Kidney glomerular epithelial cell (primary cell): ENCODE results near the gene HDAC10.
A peak's percentile ranks its signal among the peaks of the same experiment; 100 is the strongest.

Source experiments
- DNase-seq: peaks from one replicate; lab custom pipeline; 2025; lab: John Stamatoyannopoulos, UW

Gene HDAC10

GRCh38 chr22:50270666-50271394 lies 19.8 kb upstream of the HDAC10 start:
- peak; percentile 54 for DNase-seq

- DNase-seq, result peak; percentile 54
Measured at GRCh38 chr22:50269970-50270665, 19.1 kb upstream of the HDAC10 start, which contains the start of gene MAPK11. Gene MAPK11, minus strand, starts transcription at chr22:50270380. Its CDS starts 88 bp downstream, at chr22:50270292.

- DNase-seq, result no peak
Measured at GRCh38 chr22:50269573-50269969, 18.5 kb upstream of the HDAC10 start.

GRCh38 chr22:50268655-50269113 lies 17.6 kb upstream of the HDAC10 start:
- no peak for DNase-seq

GRCh38 chr22:50267591-50268390 lies 16.7 kb upstream of the HDAC10 start:
- no peak for DNase-seq

- no peak for DNase-seq
Measured at GRCh38 chr22:50266994-50267393, 15.9 kb upstream of the HDAC10 start.

GRCh38 chr22:50264946-50265669 lies 14.0 kb upstream of the HDAC10 start:
- DNase-seq, result no peak

GRCh38 chr22:50264104-50264745 lies 13.2 kb upstream of the HDAC10 start:
- no peak for DNase-seq

GRCh38 chr22:50262973-50263617 lies 12.0 kb upstream of the HDAC10 start:
- DNase-seq, result no peak

- no peak for DNase-seq
Measured at GRCh38 chr22:50262460-50262911, 11.4 kb upstream of the HDAC10 start.

- DNase-seq, result no peak
Measured at GRCh38 chr22:50261615-50262459, 10.8 kb upstream of the HDAC10 start, which contains the start of gene MAPK12. Gene MAPK12, minus strand, starts transcription at chr22:50261683. Its CDS starts 174 bp downstream, at chr22:50261509.

GRCh38 chr22:50260801-50261614 lies 9.9 kb upstream of the HDAC10 start:
- no peak for DNase-seq

- DNase-seq, result no peak
Measured at GRCh38 chr22:50260434-50260800, 9.4 kb upstream of the HDAC10 start.

GRCh38 chr22:50259302-50259701 lies 8.2 kb upstream of the HDAC10 start:
- DNase-seq, result no peak

- DNase-seq, result no peak
Measured at GRCh38 chr22:50258361-50259292, 7.6 kb upstream of the HDAC10 start.

- DNase-seq, result no peak
Measured at GRCh38 chr22:50257451-50258360, 6.6 kb upstream of the HDAC10 start.

GRCh38 chr22:50257041-50257440 lies 6.0 kb upstream of the HDAC10 start:
- no peak for DNase-seq
